ENCODE measurements around the gene RUBCNL. TPM values are rescaled to one million over a fixed set of nuclear protein-coding genes. Genes with fewer than 3 reads are reported as not detected.

The RUBCNL gene
- total RNA-seq, 4 donors from 2014 or later: 1.5 to 6.8 (median 2.9) TPM

DNA sequence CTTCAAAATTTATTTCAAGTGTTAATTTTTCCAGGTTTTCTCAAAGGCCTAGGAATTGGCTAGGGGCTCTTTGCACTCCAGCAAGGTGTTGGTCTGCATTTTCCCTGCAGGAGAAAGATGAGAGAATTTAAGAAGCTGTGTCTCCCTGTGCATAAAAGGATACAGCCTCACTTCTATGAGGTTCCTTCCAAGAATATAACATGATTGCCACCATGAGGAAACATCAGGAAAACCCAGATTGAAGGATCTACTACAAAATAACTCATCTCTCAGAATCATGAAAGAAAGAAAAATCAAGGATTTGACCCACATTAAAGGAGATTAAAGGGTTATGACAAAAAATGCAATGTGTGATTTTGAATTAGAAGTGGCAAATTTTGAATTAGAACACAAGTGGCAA is 69.9 kb downstream of the RUBCNL start:
- Histone ChIP-seq H3K27me3 (no peaks in the 10 kb centered on the region), H3K9me3 (no peaks in the 10 kb centered on the region), H3K4me3 (no peak overlapping the region), H3K36me3 (no peaks in the 10 kb centered on the region), H3K27ac (no peak overlapping the region), H3K4me1 (no peaks in the 10 kb centered on the region)
- TF ChIP-seq, protein P1, sequence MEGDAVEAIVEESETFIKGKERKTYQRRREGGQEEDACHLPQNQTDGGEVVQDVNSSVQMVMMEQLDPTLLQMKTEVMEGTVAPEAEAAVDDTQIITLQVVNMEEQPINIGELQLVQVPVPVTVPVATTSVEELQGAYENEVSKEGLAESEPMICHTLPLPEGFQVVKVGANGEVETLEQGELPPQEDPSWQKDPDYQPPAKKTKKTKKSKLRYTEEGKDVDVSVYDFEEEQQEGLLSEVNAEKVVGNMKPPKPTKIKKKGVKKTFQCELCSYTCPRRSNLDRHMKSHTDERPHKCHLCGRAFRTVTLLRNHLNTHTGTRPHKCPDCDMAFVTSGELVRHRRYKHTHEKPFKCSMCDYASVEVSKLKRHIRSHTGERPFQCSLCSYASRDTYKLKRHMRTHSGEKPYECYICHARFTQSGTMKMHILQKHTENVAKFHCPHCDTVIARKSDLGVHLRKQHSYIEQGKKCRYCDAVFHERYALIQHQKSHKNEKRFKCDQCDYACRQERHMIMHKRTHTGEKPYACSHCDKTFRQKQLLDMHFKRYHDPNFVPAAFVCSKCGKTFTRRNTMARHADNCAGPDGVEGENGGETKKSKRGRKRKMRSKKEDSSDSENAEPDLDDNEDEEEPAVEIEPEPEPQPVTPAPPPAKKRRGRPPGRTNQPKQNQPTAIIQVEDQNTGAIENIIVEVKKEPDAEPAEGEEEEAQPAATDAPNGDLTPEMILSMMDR (IDR thresholded peaks at IDR 0.05): no peak
- TF ChIP-seq POLR2A (IDR thresholded peaks at IDR 0.05) (no peak), EP300 (IDR thresholded peaks at IDR 0.05) (no peak), POLR2AphosphoS5 (IDR thresholded peaks at IDR 0.05) (no peak)
- ATAC-seq: no peak

GRCh38 chr13:46315491-46316075 is 71.5 kb downstream of the RUBCNL start:
- TF ChIP-seq EP300 (IDR thresholded peaks at IDR 0.05) (no peak), POLR2A (IDR thresholded peaks at IDR 0.05) (no peak), POLR2AphosphoS5 (IDR thresholded peaks at IDR 0.05) (no peak)
- TF ChIP-seq, protein P1 (IDR thresholded peaks at IDR 0.05): no peak
- Histone ChIP-seq H3K4me1 (no peaks in the 10 kb centered on the region), H3K9me3 (peaks cover 0 to 5% (median 0%) of the 10 kb centered on the region in 3 donors), H3K27ac (no peak overlapping the region), H3K4me3 (no peak overlapping the region), H3K27me3 (no peaks in the 10 kb centered on the region), H3K36me3 (no peaks in the 10 kb centered on the region)
- ATAC-seq: no peak
- WGBS, 2 donors (ENCODE audit: low coverage in 1 of 2): 82 to 83% methylated on average over 4 to 6 of the region's 6 CpGs

- H3K9me3 ChIP-seq: peaks cover 0 to 8% (median 0%) of the 10 kb centered on the region in 3 donors
- TF ChIP-seq POLR2A (IDR thresholded peaks at IDR 0.05) (no peak), EP300 (IDR thresholded peaks at IDR 0.05) (no peak), POLR2AphosphoS5 (IDR thresholded peaks at IDR 0.05) (no peak)
- TF ChIP-seq, protein P1 (IDR thresholded peaks at IDR 0.05): no peak
- H3K27me3 ChIP-seq: no peaks in the 10 kb centered on the region
- H3K4me1 ChIP-seq: no peaks in the 10 kb centered on the region
- no peak overlapping the region for H3K4me3 ChIP-seq
- no peaks in the 10 kb centered on the region for H3K36me3 ChIP-seq
- ATAC-seq: no peak
- no peak overlapping the region for H3K27ac ChIP-seq
Observed at GRCh38 chr13:46315036-46315435, 72.0 kb downstream of the RUBCNL start.

DNA sequence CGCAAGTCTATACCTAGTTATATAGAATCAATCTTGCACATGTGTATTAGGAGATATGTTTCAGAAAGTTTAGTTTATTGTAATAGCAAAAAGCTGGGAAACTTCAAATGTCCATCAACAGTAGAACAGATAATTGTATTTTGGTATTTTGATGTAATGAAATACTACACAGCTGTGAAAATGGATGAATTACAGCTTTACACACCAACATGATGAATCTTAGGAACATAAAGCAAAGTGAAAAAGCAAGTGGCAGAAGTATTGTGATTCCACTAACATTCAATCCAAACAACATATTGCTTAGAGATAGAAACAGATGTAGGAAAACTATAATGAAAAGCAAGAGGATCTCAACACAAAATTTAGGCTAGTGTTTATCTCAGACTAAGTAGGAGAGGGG is 72.5 kb downstream of the RUBCNL start:
- Histone ChIP-seq H3K4me1 (no peaks in the 10 kb centered on the region), H3K36me3 (no peaks in the 10 kb centered on the region), H3K4me3 (no peak overlapping the region), H3K27ac (no peak overlapping the region), H3K9me3 (peaks cover 0 to 12% (median 0%) of the 10 kb centered on the region in 3 donors), H3K27me3 (no peaks in the 10 kb centered on the region)
- 87 to 100% methylated on average over 1 of the region's 1 CpG for WGBS, 2 donors (ENCODE audit: low coverage in 1 of 2)
- TF ChIP-seq EP300 (IDR thresholded peaks at IDR 0.05): no peak
- TF ChIP-seq, protein P1 (IDR thresholded peaks at IDR 0.05): no peak
- TF ChIP-seq POLR2AphosphoS5 (IDR thresholded peaks at IDR 0.05): no peak
- no peak for TF ChIP-seq POLR2A (IDR thresholded peaks at IDR 0.05)
- no peak for ATAC-seq

- H3K4me3 ChIP-seq: no peak overlapping the region
- ATAC-seq: no peak
- H3K27me3 ChIP-seq: no peaks in the 10 kb centered on the region
- TF ChIP-seq, protein P1 (IDR thresholded peaks at IDR 0.05): no peak
- no peak for TF ChIP-seq EP300 (IDR thresholded peaks at IDR 0.05)
- no peak for TF ChIP-seq POLR2AphosphoS5 (IDR thresholded peaks at IDR 0.05)
- no peak for TF ChIP-seq POLR2A (IDR thresholded peaks at IDR 0.05)
- H3K9me3 ChIP-seq: peaks cover 0 to 13% (median 0%) of the 10 kb centered on the region in 3 donors
- H3K4me1 ChIP-seq: no peaks in the 10 kb centered on the region
- H3K27ac ChIP-seq: no peak overlapping the region
- H3K36me3 ChIP-seq: no peaks in the 10 kb centered on the region
- WGBS, 2 donors (ENCODE audit: low coverage in 1 of 2): 82 to 83% methylated on average over 5 to 6 of the region's 6 CpGs
Observed at GRCh38 chr13:46313432-46314257, 73.4 kb downstream of the RUBCNL start.

Measured in gastroesophageal sphincter (tissue), 4 donors.